Neural cell (in vitro differentiated cells): ENCODE results near the gene PSMB1. TPM values are rescaled to one million over a fixed set of nuclear protein-coding genes. Genes with fewer than 3 reads are reported as not detected.

Source experiments
- H2AFZ ChIP-seq: fragments of 200-600, 300-800 bp; sonication (generic), shearing (Covaris generic); 2 replicates; pipeline ENCODE4 v1.6.0; 2014; ENCODE audit warnings: low read depth, mild to moderate bottlenecking, antibody characterized with exemption, low read length, moderate library complexity
- H3F3A ChIP-seq: fragments of 200-600 bp; shearing (Covaris generic); 2 replicates; pipeline ENCODE4 v1.6.1; 2016; ENCODE audit warnings: mild to moderate bottlenecking, moderate library complexity, mixed read lengths, antibody characterized with exemption, low read length; ENCODE audit not compliant: insufficient read depth, poor library complexity, severe bottlenecking
- H3K27ac ChIP-seq: fragments of 200-600, 300-800 bp; sonication (generic), shearing (Covaris generic); 2 replicates; pipeline ENCODE4 v1.5.1; 2014; ENCODE audit warnings: mild to moderate bottlenecking, low read length, moderate library complexity
- H3K27me3 ChIP-seq: fragments of 300-800, 200-600 bp; sonication (generic), shearing (Covaris generic); 2 replicates; pipeline ENCODE4 v1.6.0; 2014; ENCODE audit warnings: mild to moderate bottlenecking, low read depth, low read length, moderate library complexity; ENCODE audit not compliant: insufficient read depth
- H3K36me3 ChIP-seq: fragments of 300-800, 200-600 bp; sonication (generic), shearing (Covaris generic); 2 replicates; pipeline ENCODE4 v1.5.1; 2014; ENCODE audit warnings: mild to moderate bottlenecking, antibody characterized with exemption, low read length, moderate library complexity; ENCODE audit not compliant: insufficient read depth
- H3K4me2 ChIP-seq: fragments of 300-800, 200-600 bp; sonication (generic), shearing (Covaris generic); 2 replicates; pipeline ENCODE4 v1.6.0; 2014; ENCODE audit warnings: mild to moderate bottlenecking, low read length
- H3K4me3 ChIP-seq: fragments of 300-800, 200-600 bp; sonication (generic), shearing (Covaris generic); 2 replicates; pipeline ENCODE4 v1.5.1; 2014; ENCODE audit warnings: mild to moderate bottlenecking, low read length, moderate library complexity
- H3K79me2 ChIP-seq: fragments of 200-600 bp; shearing (Covaris generic); replicated peaks from 2 replicates; pipeline ENCODE4 v1.6.0; 2014; ENCODE audit warnings: mild to moderate bottlenecking, low read length, moderate library complexity; ENCODE audit not compliant: insufficient read depth
- H3K9ac ChIP-seq: fragments of 300-800, 200-600 bp; sonication (generic), shearing (Covaris generic); 2 replicates; pipeline ENCODE4 v1.6.1; 2016; ENCODE audit warnings: mild to moderate bottlenecking, low read length, mixed read lengths
- H3K9me2 ChIP-seq: fragments of 200-600 bp; shearing (Covaris generic); 2 replicates; pipeline ENCODE4 v1.6.1; 2016; ENCODE audit warnings: mild to moderate bottlenecking, low read length, mixed read lengths; ENCODE audit not compliant: insufficient read depth
- H3K9me3 ChIP-seq: fragments of 200-600, 300-800 bp; sonication (generic), shearing (Covaris generic); 2 replicates; pipeline ENCODE4 v1.6.1; 2016; ENCODE audit warnings: mild to moderate bottlenecking, mixed run types, low read length, moderate library complexity, mixed read lengths
- H4K20me1 ChIP-seq: fragments of 200-600 bp; shearing (Covaris generic); 2 replicates; pipeline ENCODE4 v1.6.1; 2016; ENCODE audit warnings: mild to moderate bottlenecking, mixed run types; ENCODE audit not compliant: insufficient read depth
- CTCF ChIP-seq: fragments of 450-650 bp; IDR thresholded peaks from 2 replicates; pipeline ENCODE4 v1.5.1; 2014; ENCODE audit warnings: antibody characterized with exemption, mild to moderate bottlenecking, moderate library complexity; ENCODE audit not compliant: poor library complexity, severe bottlenecking
- EP300 ChIP-seq: fragments of 450-650 bp; conservative IDR thresholded peaks from 2 replicates; pipeline ENCODE4 v1.6.1; 2014; ENCODE audit warnings: antibody characterized with exemption, mild to moderate bottlenecking, moderate library complexity; ENCODE audit not compliant: poor library complexity, severe bottlenecking
- EZH2 ChIP-seq: fragments of 200-600, 300-800 bp; shearing (Covaris generic), sonication (generic); IDR thresholded peaks from 2 replicates; pipeline ENCODE4 v1.6.1; 2014; ENCODE audit warnings: antibody characterized with exemption, low read length, borderline replicate concordance, mild to moderate bottlenecking; ENCODE audit not compliant: insufficient read depth, poor library complexity, severe bottlenecking
- MXI1 ChIP-seq: fragments of 450-650 bp; conservative IDR thresholded peaks from 2 replicates; pipeline ENCODE4 v1.6.1; 2014; ENCODE audit warnings: antibody characterized with exemption, mild to moderate bottlenecking; ENCODE audit not compliant: poor library complexity, severe bottlenecking
- POLR2AphosphoS5 ChIP-seq: IDR thresholded peaks from 2 replicates; pipeline ENCODE4 v1.6.1; 2012
- RAD21 ChIP-seq: fragments of 450-650 bp; conservative IDR thresholded peaks from 2 replicates; pipeline ENCODE4 v1.6.1; 2014; ENCODE audit warnings: antibody characterized with exemption, mild to moderate bottlenecking, moderate library complexity
- SMC3 ChIP-seq: fragments of 450-650 bp; conservative IDR thresholded peaks from 2 replicates; pipeline ENCODE4 v1.6.1; 2014; ENCODE audit warnings: antibody characterized with exemption, mild to moderate bottlenecking, moderate library complexity; ENCODE audit not compliant: poor library complexity
- TAF1 ChIP-seq: IDR thresholded peaks from 2 replicates; pipeline ENCODE4 v1.6.1; 2012; ENCODE audit warnings: low read depth
- polyA plus RNA-seq: library from polyadenylated mRNA; depleted of rRNA; stranded (reverse); fragments of >200 nt; gene quantifications from 2 replicates; pipeline ENCODE4 v1.2.3, GENCODE V29; 2014
- TF ChIP-seq, protein P1 (sequence below): IDR thresholded peaks from 2 replicates; pipeline ENCODE4 v1.6.1; 2012; ENCODE audit warnings: borderline replicate concordance

PSMB1 gene
- polyA plus RNA-seq, 1 donor from 2014 or later: 365 TPM

DNA sequence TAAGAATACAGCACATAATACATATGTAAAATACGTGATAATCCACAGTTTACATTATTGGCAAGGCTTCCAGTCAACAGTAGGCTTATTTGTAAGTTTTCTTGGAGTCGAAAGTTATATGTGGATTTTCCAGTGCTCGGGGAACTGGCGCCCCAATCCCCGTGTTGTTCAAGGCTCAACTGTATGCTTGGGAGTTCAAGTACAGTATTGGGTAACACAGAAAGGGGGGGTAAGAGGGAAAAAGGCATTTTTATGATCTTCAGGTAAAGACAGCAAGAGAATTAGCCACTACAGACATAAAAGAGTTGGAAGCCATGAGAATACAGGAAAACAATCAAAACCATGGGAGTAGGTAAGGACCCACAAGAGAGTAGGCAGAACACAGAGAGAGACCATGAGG, 16.4 kb downstream of the PSMB1 start:
- Histone ChIP-seq H3K9ac (no peak overlapping the region), H3K9me3 (no peaks in the 10 kb centered on the region), H3K4me3 (no peak overlapping the region), H3K4me2 (no peak overlapping the region), H3K79me2 (peaks cover 4% of the 10 kb centered on the region), H4K20me1 (no peaks in the 10 kb centered on the region), H3K36me3 (peaks cover 9% of the 10 kb centered on the region), H2AFZ (no peak overlapping the region), H3K27ac (no peak overlapping the region), H3K27me3 (no peaks in the 10 kb centered on the region), H3F3A (no peaks in the 10 kb centered on the region), H3K9me2 (no peaks in the 10 kb centered on the region)
- TF ChIP-seq EP300: no peak
- TF ChIP-seq EZH2: no peak
- TF ChIP-seq CTCF: no peak
- TF ChIP-seq, protein P1, sequence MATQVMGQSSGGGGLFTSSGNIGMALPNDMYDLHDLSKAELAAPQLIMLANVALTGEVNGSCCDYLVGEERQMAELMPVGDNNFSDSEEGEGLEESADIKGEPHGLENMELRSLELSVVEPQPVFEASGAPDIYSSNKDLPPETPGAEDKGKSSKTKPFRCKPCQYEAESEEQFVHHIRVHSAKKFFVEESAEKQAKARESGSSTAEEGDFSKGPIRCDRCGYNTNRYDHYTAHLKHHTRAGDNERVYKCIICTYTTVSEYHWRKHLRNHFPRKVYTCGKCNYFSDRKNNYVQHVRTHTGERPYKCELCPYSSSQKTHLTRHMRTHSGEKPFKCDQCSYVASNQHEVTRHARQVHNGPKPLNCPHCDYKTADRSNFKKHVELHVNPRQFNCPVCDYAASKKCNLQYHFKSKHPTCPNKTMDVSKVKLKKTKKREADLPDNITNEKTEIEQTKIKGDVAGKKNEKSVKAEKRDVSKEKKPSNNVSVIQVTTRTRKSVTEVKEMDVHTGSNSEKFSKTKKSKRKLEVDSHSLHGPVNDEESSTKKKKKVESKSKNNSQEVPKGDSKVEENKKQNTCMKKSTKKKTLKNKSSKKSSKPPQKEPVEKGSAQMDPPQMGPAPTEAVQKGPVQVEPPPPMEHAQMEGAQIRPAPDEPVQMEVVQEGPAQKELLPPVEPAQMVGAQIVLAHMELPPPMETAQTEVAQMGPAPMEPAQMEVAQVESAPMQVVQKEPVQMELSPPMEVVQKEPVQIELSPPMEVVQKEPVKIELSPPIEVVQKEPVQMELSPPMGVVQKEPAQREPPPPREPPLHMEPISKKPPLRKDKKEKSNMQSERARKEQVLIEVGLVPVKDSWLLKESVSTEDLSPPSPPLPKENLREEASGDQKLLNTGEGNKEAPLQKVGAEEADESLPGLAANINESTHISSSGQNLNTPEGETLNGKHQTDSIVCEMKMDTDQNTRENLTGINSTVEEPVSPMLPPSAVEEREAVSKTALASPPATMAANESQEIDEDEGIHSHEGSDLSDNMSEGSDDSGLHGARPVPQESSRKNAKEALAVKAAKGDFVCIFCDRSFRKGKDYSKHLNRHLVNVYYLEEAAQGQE: no peak
- no peak for TF ChIP-seq POLR2AphosphoS5
- TF ChIP-seq TAF1: no peak
- no peak for TF ChIP-seq SMC3
- TF ChIP-seq RAD21: no peak
- TF ChIP-seq MXI1: no peak

- no peak overlapping the region for H3K27ac ChIP-seq
- no peak overlapping the region for H3K4me2 ChIP-seq
- H3K27me3 ChIP-seq: no peaks in the 10 kb centered on the region
- no peaks in the 10 kb centered on the region for H3K9me3 ChIP-seq
- H3K79me2 ChIP-seq: peaks cover 4% of the 10 kb centered on the region
- H4K20me1 ChIP-seq: no peaks in the 10 kb centered on the region
- H2AFZ ChIP-seq: no peak overlapping the region
- no peaks in the 10 kb centered on the region for H3K9me2 ChIP-seq
- no peak overlapping the region for H3K9ac ChIP-seq
- no peak for TF ChIP-seq EP300
- no peak for TF ChIP-seq POLR2AphosphoS5
- no peak for TF ChIP-seq RAD21
- no peak for TF ChIP-seq SMC3
- no peak for TF ChIP-seq CTCF
- no peaks in the 10 kb centered on the region for H3F3A ChIP-seq
- no peak overlapping the region for H3K4me3 ChIP-seq
- H3K36me3 ChIP-seq: peaks cover 6% of the 10 kb centered on the region
Observed at GRCh38 chr6:170535004-170535403, 18.1 kb downstream of the PSMB1 start.
